ENCODE results near the gene CRACR2B.

Gene CRACR2B

GRCh38 chr11:838441-839279 is 10.9 kb downstream of the CRACR2B start:
- no peak for DNase-seq (ENCODE audit: low read depth in 2 of 2)

- no peak for DNase-seq (ENCODE audit: low read depth in 2 of 2)
These were observed 11.5 kb downstream of the CRACR2B start for GRCh38 chr11:839280-839623.

- DNase-seq (ENCODE audit: low read depth in 2 of 2) = no peak
These were observed 12.3 kb downstream of the CRACR2B start for GRCh38 chr11:839875-840617.

- DNase-seq (ENCODE audit: low read depth in 2 of 2) = no peak
These were observed 14.3 kb downstream of the CRACR2B start for GRCh38 chr11:841981-842369.

- DNase-seq (ENCODE audit: low read depth in 2 of 2) = peak; percentile 84
These were observed 14.8 kb downstream of the CRACR2B start, which contains the start of the genes POLR2L and TSPAN4 for GRCh38 chr11:842370-843002. Gene POLR2L, minus strand, starts transcription at chr11:842529. Its CDS starts 21 bp downstream, at chr11:842508. Gene TSPAN4, plus strand, starts transcription at chr11:842852. Its CDS starts 7,453 bp downstream, at chr11:850305.

GRCh38 chr11:843086-843734 is 15.5 kb downstream of the CRACR2B start:
- DNase-seq (ENCODE audit: low read depth in 2 of 2) = no peak

- DNase-seq (ENCODE audit: low read depth in 2 of 2) = no peak
These were observed 16.3 kb downstream of the CRACR2B start for GRCh38 chr11:843818-844692.

GRCh38 chr11:844693-845644 is 17.2 kb downstream of the CRACR2B start:
- DNase-seq (ENCODE audit: low read depth in 2 of 2) = no peak

- no peak for DNase-seq (ENCODE audit: low read depth in 2 of 2)
These were observed 18.3 kb downstream of the CRACR2B start for GRCh38 chr11:845872-846495.

GRCh38 chr11:846496-847098 is 18.9 kb downstream of the CRACR2B start:
- no peak for DNase-seq (ENCODE audit: low read depth in 2 of 2)

GRCh38 chr11:847876-848275 is 20.2 kb downstream of the CRACR2B start:
- DNase-seq (ENCODE audit: low read depth in 2 of 2) = no peak

- peak; percentile 59 to 60 for DNase-seq (ENCODE audit: low read depth in 2 of 2)
These were observed 20.7 kb downstream of the CRACR2B start for GRCh38 chr11:848380-848931.

- DNase-seq (ENCODE audit: low read depth in 2 of 2) = no peak
These were observed 21.5 kb downstream of the CRACR2B start for GRCh38 chr11:849104-849824.

GRCh38 chr11:849951-850774 is 22.4 kb downstream of the CRACR2B start:
- no peak for DNase-seq (ENCODE audit: low read depth in 2 of 2)

GRCh38 chr11:850775-851763 is 23.4 kb downstream of the CRACR2B start:
- no peak for DNase-seq (ENCODE audit: low read depth in 2 of 2)

GRCh38 chr11:852762-853161 is 25.0 kb downstream of the CRACR2B start:
- DNase-seq (ENCODE audit: low read depth in 2 of 2) = no peak
